Nephron (organoid): ENCODE results near the gene CD44.

Experiments used
- H3K27ac Mint-ChIP-seq, 3 experiments: 2 replicates each; pipeline ENCODE4 v1.8.0; 2020; ENCODE audit warnings: mixed read lengths in 3 of 3, mild to moderate bottlenecking in 2 of 3, moderate library complexity in 1 of 3
- H3K27me3 Mint-ChIP-seq: 2 replicates; pipeline ENCODE4 v1.8.0; 2021; ENCODE audit warnings: low read depth, mild to moderate bottlenecking, moderate library complexity, mixed read lengths
- H3K36me3 Mint-ChIP-seq: 2 replicates; pipeline ENCODE4 v1.8.0; 2020; ENCODE audit warnings: low read depth, mixed read lengths
- H3K4me1 Mint-ChIP-seq: 2 replicates; pipeline ENCODE4 v1.8.0; 2020; ENCODE audit warnings: mixed read lengths
- H3K4me3 Mint-ChIP-seq, 3 experiments: 2 replicates each; pipeline ENCODE4 v1.8.0; 2020; ENCODE audit warnings: mild to moderate bottlenecking in 3 of 3, mixed read lengths in 3 of 3, moderate library complexity in 2 of 3
- H3K9me3 Mint-ChIP-seq: 2 replicates; pipeline ENCODE4 v1.8.0; 2020; ENCODE audit warnings: mixed read lengths
- CTCF ChIP-seq, 3 experiments: fragments of 200-600 bp; sonication (generic); IDR thresholded peaks; one replicate each; pipeline ENCODE4 v1.5.0; 2021; ENCODE audit warnings: antibody characterized with exemption in 3 of 3; ENCODE audit not compliant: unreplicated experiment in 3 of 3

The CD44 gene

GRCh38 chr11:35230388-35230787 is 91.4 kb downstream of the CD44 start:
- Mint-ChIP-seq H3K27ac (no peak overlapping the region), H3K27me3 (no peaks in the 10 kb centered on the region), H3K9me3 (peaks cover 17% of the 10 kb centered on the region), H3K4me3 (no peak overlapping the region), H3K4me1 (peaks cover 5% of the 10 kb centered on the region), H3K36me3 (peaks cover 3% of the 10 kb centered on the region)
- no peak for TF ChIP-seq CTCF (IDR thresholded peaks at IDR 0.05; ENCODE audit: unreplicated experiment in 3 of 3)

- peaks cover 3% of the 10 kb centered on the region for H3K36me3 Mint-ChIP-seq
- H3K4me3 Mint-ChIP-seq: no peak overlapping the region
- peaks cover 2% of the 10 kb centered on the region for H3K4me1 Mint-ChIP-seq
- no peak overlapping the region for H3K27ac Mint-ChIP-seq
- no peak for TF ChIP-seq CTCF (IDR thresholded peaks at IDR 0.05; ENCODE audit: unreplicated experiment in 3 of 3)
- H3K9me3 Mint-ChIP-seq: peaks cover 17% of the 10 kb centered on the region
- H3K27me3 Mint-ChIP-seq: peaks cover 5% of the 10 kb centered on the region
Observed at GRCh38 chr11:35231076-35231860, 92.3 kb downstream of the CD44 start.

GRCh38 chr11:35232891-35233330 is 93.9 kb downstream of the CD44 start:
- peaks cover 17% of the 10 kb centered on the region for H3K9me3 Mint-ChIP-seq
- peaks cover 6% of the 10 kb centered on the region for H3K27me3 Mint-ChIP-seq
- H3K4me3 Mint-ChIP-seq: no peak overlapping the region
- TF ChIP-seq CTCF (IDR thresholded peaks at IDR 0.05; ENCODE audit: unreplicated experiment in 3 of 3): no peak
- H3K4me1 Mint-ChIP-seq: peaks cover 9% of the 10 kb centered on the region
- no peak overlapping the region for H3K27ac Mint-ChIP-seq
- H3K36me3 Mint-ChIP-seq: peaks cover 3% of the 10 kb centered on the region

- no peak for TF ChIP-seq CTCF (IDR thresholded peaks at IDR 0.05; ENCODE audit: unreplicated experiment in 3 of 3)
- Mint-ChIP-seq H3K27ac (no peak overlapping the region), H3K4me3 (no peak overlapping the region), H3K4me1 (peaks cover 12% of the 10 kb centered on the region), H3K9me3 (peaks cover 17% of the 10 kb centered on the region), H3K36me3 (peaks cover 3% of the 10 kb centered on the region), H3K27me3 (peaks cover 11% of the 10 kb centered on the region)
Observed at GRCh38 chr11:35233518-35233917, 94.5 kb downstream of the CD44 start.

- Mint-ChIP-seq H3K4me3 (no peak overlapping the region), H3K27ac (no peak overlapping the region), H3K27me3 (peaks cover 14% of the 10 kb centered on the region), H3K9me3 (peaks cover 17% of the 10 kb centered on the region), H3K36me3 (peaks cover 3% of the 10 kb centered on the region), H3K4me1 (peaks cover 12% of the 10 kb centered on the region)
- TF ChIP-seq CTCF (IDR thresholded peaks at IDR 0.05; ENCODE audit: unreplicated experiment in 3 of 3): no peak
Observed at GRCh38 chr11:35234460-35235156, 95.6 kb downstream of the CD44 start.
